HepG2 (cell line): Measurements from ENCODE around the gene GLRX5. TPM values are rescaled to one million over a fixed set of nuclear protein-coding genes. Genes with fewer than 3 reads are reported as not detected.

Source experiments
- ATAC-seq: fragments of 200-7000 bp; cut with Tn5 transposase; 3 replicates; pipeline ENCODE4 v1.9.1; 2020; ENCODE audit warnings: mild to moderate bottlenecking, moderate library complexity
- BruUV-seq: library from RNA; stranded (reverse); fragments of 400-500 nt; replicated peaks from 2 replicates; lab custom pipeline; 2021; lab: Mats Ljungman, UMichigan
- CTCF ChIA-PET: fragments of 300-600 bp; formaldehyde crosslinking; extraction: SDS; loops from one replicate; lab custom pipeline; 2021; ENCODE audit warnings: low total read pairs, inconsistent platforms, low intra/inter-chr PET ratio; lab: Yijun Ruan, JAX
- POLR2A ChIA-PET: fragments of 350-600 bp; sonication (Branson Sonifier 250); formaldehyde crosslinking; loops from one replicate; lab custom pipeline; 2020; ENCODE audit warnings: antibody characterized with exemption, inconsistent platforms; lab: Yijun Ruan, JAX
- DNase-seq: peaks from one replicate; pipeline ENCODE4 v3.0.0-alpha.2; 2015; ENCODE audit warnings: low spot score
- FAIRE-seq: peaks from 3 replicates; lab custom pipeline; 2011; peaks lifted over from hg19 to GRCh38; lab: Jason Lieb, UNC
- H2AFZ ChIP-seq: one replicate; pipeline ENCODE4 v1.6.1; 2011; ENCODE audit warnings: low read length, inconsistent platforms
- H3K27ac ChIP-seq: fragments of 300-600 bp; 3 replicates; pipeline ENCODE4 v1.8.0; 2011; ENCODE audit warnings: mixed run types, mild to moderate bottlenecking, mixed read lengths, low read length, inconsistent platforms; ENCODE audit not compliant: insufficient read depth; ENCODE audit errors: extremely low read length
- H3K27me3 ChIP-seq, 2 experiments: fragments of 200-600 bp in 1 of 2; 2 replicates in 1 of 2; 3 replicates in 1 of 2; pipeline versions ENCODE4 v1.6.0 to v1.8.0; 2011; ENCODE audit warnings: low read length in 2 of 2, mild to moderate bottlenecking in 2 of 2, moderate library complexity in 2 of 2, inconsistent platforms in 1 of 2; ENCODE audit not compliant: insufficient read depth in 2 of 2, control insufficient read depth in 1 of 2
- H3K36me3 ChIP-seq, 2 experiments: fragments of 200-600 bp in 1 of 2; replicated peaks in 1 of 2; 2 replicates in 1 of 2; 3 replicates in 1 of 2; pipeline versions ENCODE4 v1.5.1 to v1.8.0; 2011; ENCODE audit warnings: low read length in 2 of 2, inconsistent platforms in 1 of 2; ENCODE audit not compliant: insufficient read depth in 2 of 2, control insufficient read depth in 1 of 2
- H3K4me1 ChIP-seq: 2 replicates; pipeline ENCODE4 v1.5.1; 2012; ENCODE audit warnings: low read length, inconsistent platforms; ENCODE audit not compliant: insufficient read depth
- H3K4me2 ChIP-seq: 2 replicates; pipeline ENCODE4 v1.6.0; 2011; ENCODE audit warnings: low read depth, low read length, inconsistent platforms
- H3K4me3 ChIP-seq, 3 experiments: fragments of 200-600 bp in 1 of 3; sonication (generic), shearing (Covaris generic) in 1 of 3; replicated peaks in 1 of 3; 2 replicates each; pipeline ENCODE4 v1.5.1; 2011 to 2016; ENCODE audit warnings: low read length in 3 of 3, inconsistent platforms in 2 of 3, low read depth in 2 of 3, mild to moderate bottlenecking in 2 of 3, control low read depth in 1 of 3, mixed read lengths in 1 of 3; ENCODE audit not compliant: insufficient read depth in 1 of 3
- H3K79me2 ChIP-seq: one replicate; pipeline ENCODE4 v1.6.1; 2011; ENCODE audit warnings: low read length, inconsistent platforms; ENCODE audit not compliant: insufficient read depth
- H3K9ac ChIP-seq: 2 replicates; pipeline ENCODE4 v1.6.0; 2011; ENCODE audit warnings: mild to moderate bottlenecking, low read depth, low read length, inconsistent platforms; ENCODE audit not compliant: insufficient read depth
- H3K9me3 ChIP-seq: 2 replicates; pipeline ENCODE4 v1.5.1; 2012; ENCODE audit warnings: mild to moderate bottlenecking, low read length
- H4K20me1 ChIP-seq: 2 replicates; pipeline ENCODE4 v1.6.0; 2011; ENCODE audit warnings: inconsistent platforms, mild to moderate bottlenecking, low read length, moderate library complexity; ENCODE audit not compliant: insufficient read depth
- ZNF883 ChIP-seq: sonication (generic); formaldehyde crosslinking; IDR thresholded peaks from 2 replicates; pipeline ENCODE4 v1.5.1; 2020; ENCODE audit warnings: mild to moderate bottlenecking, missing genetic modification reagents; ENCODE audit errors: not compliant biosample characterization
- WGBS: methylation state at CpG from one replicate; pipeline ENCODE4 v1.1.6; 2017; ENCODE audit warnings: low lambda C conversion rate; 5-methylcytosine and 5-hydroxymethylcytosine counted together
- in situ Hi-C: cut with HindIII; loops from 2 replicates; pipeline ENCODE4 v1.10.0; 2017; ENCODE audit warnings: low pct_unique_long_range_greater_than_20kb; ENCODE audit not compliant: extremely low pct_ligation_motif_present
- intact Hi-C: fragments of 100-400 bp; cut with micrococcal nuclease; formaldehyde crosslinking; loops from one replicate; pipeline ENCODE4 v1.10.0; 2022; ENCODE audit not compliant: unreplicated experiment
- polyA plus RNA-seq, 8 experiments: library from polyadenylated mRNA; depleted of rRNA in 3 of 8; stranded (reverse) in 7 of 8; unstranded in 1 of 8; fragments of >200 nt; fragmentation: Illumina TruSeq in 4 of 8; extraction: Trizol in 4 of 8; gene quantifications; 2 replicates each; pipeline versions ENCODE4 v1.2.1 to v1.2.3, GENCODE V29; 2011 to 2016; ENCODE audit warnings: low read depth in 4 of 8, missing spikeins in 1 of 8, mixed read lengths in 1 of 8; ENCODE audit not compliant: insufficient read depth in 1 of 8
- total RNA-seq, 5 experiments: library from RNA; depleted of rRNA; stranded (reverse); fragments of >200 nt; fragmentation: Illumina TruSeq; extraction: Trizol; gene quantifications; 2 replicates each; pipeline ENCODE4 v1.2.3, GENCODE V29; 2016; ENCODE audit warnings: low read depth in 1 of 5
- TF ChIP-seq, protein P1 (sequence below), 2 experiments: fragments of 450-650 bp in 1 of 2; sonication (generic) in 1 of 2; formaldehyde crosslinking in 1 of 2; IDR thresholded peaks; 2 replicates each; pipeline versions ENCODE4 v1.6.1 to v1.8.0; 2016 to 2022; ENCODE audit warnings: antibody characterized with exemption in 1 of 2, mild to moderate bottlenecking in 1 of 2, missing genetic modification reagents in 1 of 2

GLRX5 gene
- total and polyA plus RNA-seq, 2 of the 13 experiments (the other 11 are each of a cell fraction or from before 2014, with no cell fraction given), result 122 to 146 TPM

DNA sequence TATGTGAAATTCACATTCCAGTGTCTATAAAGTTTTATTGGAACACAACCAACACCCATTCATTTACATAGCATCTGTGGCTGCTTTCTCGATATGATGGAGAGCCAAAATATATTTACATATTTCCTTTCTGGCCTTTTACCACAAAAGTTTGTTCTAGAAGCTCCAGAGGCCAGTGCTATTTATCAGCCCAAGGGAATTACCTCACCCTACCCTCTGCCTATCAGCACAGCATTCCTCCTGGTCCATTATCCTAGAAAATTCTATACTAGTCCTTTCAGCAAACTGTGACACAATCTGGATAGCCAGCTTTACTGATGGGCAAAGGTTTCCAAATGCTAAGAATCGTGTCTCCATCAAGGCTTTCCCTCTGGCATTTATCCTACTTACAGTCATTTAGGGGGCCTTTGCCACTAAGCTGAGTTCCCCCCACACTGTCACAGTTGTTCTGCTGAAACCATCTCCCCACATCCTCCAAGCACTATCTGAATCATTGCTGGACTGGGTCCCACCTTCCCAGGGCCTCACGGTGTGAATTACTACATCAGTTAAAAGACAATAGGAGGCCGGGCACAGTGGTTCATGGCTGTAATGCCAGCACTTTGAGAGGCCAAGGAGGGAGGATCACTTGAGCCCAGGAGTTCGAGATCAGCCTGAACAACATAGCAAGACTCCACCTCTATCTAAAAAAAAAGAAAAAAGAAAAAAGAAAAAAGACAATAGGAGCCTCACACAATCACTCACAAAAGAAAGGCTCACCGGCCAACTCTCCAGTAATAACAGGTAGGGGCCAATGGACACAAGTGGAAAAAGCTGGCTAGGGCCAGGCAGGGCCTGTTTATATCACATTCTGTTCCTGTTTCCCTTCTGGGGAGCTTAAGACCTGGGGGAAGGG is 30.5 kb upstream of the GLRX5 start:
- DNase-seq (no peak), FAIRE-seq (no peak), ATAC-seq (no peak)
- H3K4me3 ChIP-seq, result no peak overlapping the region
- in situ Hi-C loops (no loop called here), intact Hi-C loops (no loop called here)
- H4K20me1 ChIP-seq, result peaks cover 11% of the 10 kb centered on the region; the same call in 1 of the 2 replicates
- peaks cover 1 to 3% of the 10 kb centered on the region in 2 experiments; a peak in 3 of 5 replicates for H3K36me3 ChIP-seq
- H3K27me3 ChIP-seq, result no peaks in the 10 kb centered on the region
- no peaks in the 10 kb centered on the region for H3K9me3 ChIP-seq
- H3K4me2 ChIP-seq, result no peak overlapping the region
- peaks cover 53% of the 10 kb centered on the region for H3K4me1 ChIP-seq
- H3K9ac ChIP-seq, result no peak overlapping the region
- H3K79me2 ChIP-seq, result peaks cover 8% of the 10 kb centered on the region
- TF ChIP-seq ZNF883 (CRISPR knock-in tag), result no peak
- TF ChIP-seq, protein P1, sequence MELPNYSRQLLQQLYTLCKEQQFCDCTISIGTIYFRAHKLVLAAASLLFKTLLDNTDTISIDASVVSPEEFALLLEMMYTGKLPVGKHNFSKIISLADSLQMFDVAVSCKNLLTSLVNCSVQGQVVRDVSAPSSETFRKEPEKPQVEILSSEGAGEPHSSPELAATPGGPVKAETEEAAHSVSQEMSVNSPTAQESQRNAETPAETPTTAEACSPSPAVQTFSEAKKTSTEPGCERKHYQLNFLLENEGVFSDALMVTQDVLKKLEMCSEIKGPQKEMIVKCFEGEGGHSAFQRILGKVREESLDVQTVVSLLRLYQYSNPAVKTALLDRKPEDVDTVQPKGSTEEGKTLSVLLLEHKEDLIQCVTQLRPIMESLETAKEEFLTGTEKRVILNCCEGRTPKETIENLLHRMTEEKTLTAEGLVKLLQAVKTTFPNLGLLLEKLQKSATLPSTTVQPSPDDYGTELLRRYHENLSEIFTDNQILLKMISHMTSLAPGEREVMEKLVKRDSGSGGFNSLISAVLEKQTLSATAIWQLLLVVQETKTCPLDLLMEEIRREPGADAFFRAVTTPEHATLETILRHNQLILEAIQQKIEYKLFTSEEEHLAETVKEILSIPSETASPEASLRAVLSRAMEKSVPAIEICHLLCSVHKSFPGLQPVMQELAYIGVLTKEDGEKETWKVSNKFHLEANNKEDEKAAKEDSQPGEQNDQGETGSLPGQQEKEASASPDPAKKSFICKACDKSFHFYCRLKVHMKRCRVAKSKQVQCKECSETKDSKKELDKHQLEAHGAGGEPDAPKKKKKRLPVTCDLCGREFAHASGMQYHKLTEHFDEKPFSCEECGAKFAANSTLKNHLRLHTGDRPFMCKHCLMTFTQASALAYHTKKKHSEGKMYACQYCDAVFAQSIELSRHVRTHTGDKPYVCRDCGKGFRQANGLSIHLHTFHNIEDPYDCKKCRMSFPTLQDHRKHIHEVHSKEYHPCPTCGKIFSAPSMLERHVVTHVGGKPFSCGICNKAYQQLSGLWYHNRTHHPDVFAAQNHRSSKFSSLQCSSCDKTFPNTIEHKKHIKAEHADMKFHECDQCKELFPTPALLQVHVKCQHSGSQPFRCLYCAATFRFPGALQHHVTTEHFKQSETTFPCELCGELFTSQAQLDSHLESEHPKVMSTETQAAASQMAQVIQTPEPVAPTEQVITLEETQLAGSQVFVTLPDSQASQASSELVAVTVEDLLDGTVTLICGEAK (IDR thresholded peaks at IDR 0.05), result 0 out of 2 replicates have a peak, but pooled peaks have one; percentile 38
- TF ChIP-seq, protein P1 (CRISPR knock-in tag; IDR thresholded peaks at IDR 0.05), result no peak
- no TSS peak for BruUV-seq
- H3K27ac ChIP-seq, result no peak overlapping the region
- H2AFZ ChIP-seq, result no peak overlapping the region
- POLR2A ChIA-PET, result interaction anchor here (1.0 kb wide), 1 partner anchor 30 kb away, joined by 3 read pairs; the partner anchor contains the start of gene GLRX5
- CTCF ChIA-PET, result no interaction called here
- 95% methylated on average over 6 of the region's 6 CpGs for WGBS
